HG03045 (cell line): ENCODE results near the gene PALLD.
"Not testable (repeated sequence)": the region's sequence is repeated elsewhere in the genome, so short reads cannot be mapped to it uniquely, and the experiment has no call there.

ENCODE experiments used
- ATAC-seq: cut with Tn5 transposase; IDR thresholded peaks from one replicate; pipeline ENCODE4 v1.9.1; 2021; ENCODE audit warnings: mild to moderate bottlenecking, moderate library complexity; ENCODE audit not compliant: unreplicated experiment

The PALLD gene

DNA sequence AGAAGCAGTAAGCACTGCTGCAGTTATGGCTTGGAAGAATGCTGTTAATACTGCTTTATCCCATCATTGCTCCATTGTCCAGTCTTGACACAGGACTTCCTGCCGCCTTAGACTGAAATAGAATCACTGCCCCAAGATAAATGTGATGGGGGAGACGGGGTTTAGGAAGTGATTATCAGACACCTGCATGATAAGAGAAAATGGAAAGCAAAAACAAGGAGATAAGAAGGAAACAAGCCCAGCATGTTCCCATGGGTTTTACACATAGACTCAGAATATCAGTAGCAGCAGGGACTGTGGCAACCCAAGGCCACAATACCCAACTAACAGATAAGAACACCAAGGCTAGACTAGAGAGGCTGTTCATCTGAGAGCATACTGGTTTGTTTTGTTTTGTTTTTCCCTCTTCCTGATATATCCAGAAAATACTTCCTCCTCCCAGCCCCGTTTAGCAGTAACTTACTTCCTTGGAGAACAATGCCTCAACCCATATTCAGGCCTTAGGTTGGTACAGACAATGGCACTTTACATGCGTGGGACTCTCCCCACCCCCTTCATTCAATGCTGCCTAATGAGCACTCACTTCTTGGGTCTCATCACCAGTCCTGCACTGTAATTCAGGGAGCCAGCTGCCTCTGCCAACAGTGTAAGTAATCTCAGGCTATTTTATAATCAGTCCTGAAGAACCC lies 280.6 kb downstream of the PALLD start:
- no peak for ATAC-seq

- ATAC-seq = no peak
These were observed 284.5 kb downstream of the PALLD start for GRCh38 chr4:168781341-168781740.

- ATAC-seq = no peak
These were observed 285.1 kb downstream of the PALLD start for GRCh38 chr4:168781926-168782325.

GRCh38 chr4:168782439-168782838 lies 285.6 kb downstream of the PALLD start:
- no peak for ATAC-seq

DNA sequence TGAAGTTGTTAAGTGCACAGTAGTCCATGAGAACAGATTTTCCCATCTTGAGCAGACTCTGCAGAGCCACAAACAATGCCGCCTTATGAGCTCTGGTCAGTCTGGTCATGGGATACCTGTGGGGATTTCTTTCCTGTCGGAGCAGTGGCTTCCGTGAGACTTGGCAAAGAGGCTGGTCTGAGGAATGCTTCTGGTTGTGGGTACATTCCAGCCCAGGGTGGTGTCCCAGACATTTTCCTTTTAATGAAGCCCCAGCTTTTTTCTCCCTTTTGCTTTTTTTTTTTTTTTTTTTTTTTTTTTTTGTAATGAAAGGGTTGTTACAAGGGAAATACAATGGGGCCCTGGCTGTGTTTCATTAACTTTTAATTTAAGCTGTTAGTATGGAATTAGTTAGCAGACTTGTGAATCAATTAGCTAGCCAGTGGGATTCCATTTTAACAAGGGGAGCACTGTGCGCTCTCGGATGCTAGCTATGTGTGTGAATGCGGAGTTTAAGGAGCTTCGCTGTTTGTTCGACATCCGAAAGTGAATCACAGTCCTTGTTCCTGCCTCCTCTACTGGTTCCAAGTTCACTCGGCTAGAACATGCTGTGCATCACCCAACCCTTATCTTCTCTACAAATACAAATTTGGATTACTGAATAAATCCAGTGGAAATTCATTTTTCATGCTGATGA lies 288.1 kb downstream of the PALLD start:
- ATAC-seq = no peak

- ATAC-seq = no peak
These were observed 290.5 kb downstream of the PALLD start for GRCh38 chr4:168787334-168787733.

DNA sequence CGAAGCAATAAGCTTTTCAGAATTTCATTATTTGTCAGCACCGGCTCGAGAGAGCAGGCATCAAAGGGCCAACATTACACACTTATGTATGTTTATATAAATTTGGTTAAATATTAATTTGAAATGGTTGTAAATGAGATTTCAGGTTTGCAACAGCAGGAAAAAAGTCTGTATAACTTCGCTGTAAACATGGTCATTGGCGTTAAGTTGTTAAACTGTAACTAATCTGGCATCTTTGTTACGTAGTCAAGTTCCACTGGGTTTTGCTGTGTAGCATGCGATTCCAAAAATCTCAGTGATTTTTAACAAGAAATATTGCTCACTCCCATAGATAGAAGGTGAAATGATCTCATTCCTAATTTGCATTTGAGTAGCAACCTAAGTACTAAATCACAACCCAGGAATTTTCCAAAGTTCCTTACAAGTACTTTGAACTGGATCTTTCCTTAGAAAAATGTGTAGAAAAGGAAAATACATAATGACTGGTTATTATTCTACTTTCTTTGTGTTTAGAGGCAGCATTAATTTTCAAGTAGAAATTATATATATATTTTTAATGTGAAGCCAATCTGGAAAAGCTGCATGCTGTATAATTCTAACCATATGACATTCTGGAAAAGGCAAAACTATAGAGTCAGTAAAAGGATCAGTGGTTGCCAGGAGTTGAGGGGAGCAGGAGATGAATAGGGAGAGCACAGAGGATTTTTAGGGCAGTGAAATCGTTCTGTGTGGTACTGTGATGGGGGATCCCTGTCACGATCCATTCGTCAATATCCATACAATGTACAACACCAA lies 291.1 kb downstream of the PALLD start:
- ATAC-seq = no peak

GRCh38 chr4:168790898-168791297 lies 294.0 kb downstream of the PALLD start:
- no peak for ATAC-seq

DNA sequence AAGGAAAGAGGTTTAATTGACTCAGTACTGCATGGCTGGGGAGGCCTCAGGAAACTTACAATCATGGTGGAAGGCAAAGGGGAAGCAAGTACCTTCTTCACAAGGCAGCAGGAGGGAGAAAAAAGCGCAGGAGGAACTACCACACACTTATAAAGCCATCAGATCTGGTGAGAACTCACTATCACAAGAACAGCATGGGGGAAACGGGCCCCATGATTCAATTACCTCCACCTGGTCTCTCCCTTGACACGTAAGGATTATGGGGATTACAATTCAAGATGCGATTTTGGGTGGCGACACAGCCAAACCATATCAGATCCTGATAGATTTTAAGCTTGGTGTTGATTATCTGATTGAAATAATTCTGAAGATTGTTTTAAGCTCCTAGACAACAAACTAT lies 294.5 kb downstream of the PALLD start:
- ATAC-seq = no peak

DNA sequence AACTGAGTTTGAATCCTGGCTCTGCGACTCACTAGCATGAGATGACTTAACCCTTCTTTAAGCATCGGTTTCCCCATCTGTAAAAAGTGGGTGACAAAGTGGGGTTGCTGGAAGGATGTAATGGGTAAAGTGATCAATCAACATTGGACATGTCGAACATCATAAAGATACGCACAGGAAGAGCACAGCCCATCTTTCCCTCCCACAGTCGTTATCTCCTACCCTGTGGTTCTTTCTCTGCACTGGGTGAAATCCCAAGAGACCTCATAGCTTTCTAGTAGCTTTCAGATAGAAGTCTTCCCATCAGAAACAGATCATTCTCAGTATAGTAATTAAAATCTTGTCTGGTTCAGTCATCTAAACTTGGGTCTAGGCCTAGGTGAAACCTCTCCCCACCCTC lies 296.7 kb downstream of the PALLD start:
- ATAC-seq = no peak

- ATAC-seq = no peak
These were observed 297.3 kb downstream of the PALLD start for GRCh38 chr4:168794092-168794707.

DNA sequence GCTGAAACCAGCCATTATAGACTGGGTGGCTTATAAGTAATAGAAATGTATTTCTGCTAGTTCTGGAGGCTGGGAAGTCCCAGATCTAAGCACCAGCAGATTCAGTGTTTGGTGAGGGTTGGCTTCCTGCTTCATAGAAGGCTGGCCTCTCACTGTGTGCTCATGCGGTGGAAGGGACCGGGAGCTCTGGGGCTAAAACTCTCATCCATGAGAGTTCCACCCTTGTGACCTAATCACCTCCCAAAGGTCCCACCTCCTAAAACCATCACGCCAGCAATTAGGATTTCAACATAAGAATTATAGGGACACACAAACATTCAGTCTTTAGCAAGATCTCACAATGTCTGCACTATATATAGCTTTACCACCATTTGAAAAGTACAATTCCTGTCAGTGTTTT lies 298.0 kb downstream of the PALLD start:
- no peak for ATAC-seq

DNA sequence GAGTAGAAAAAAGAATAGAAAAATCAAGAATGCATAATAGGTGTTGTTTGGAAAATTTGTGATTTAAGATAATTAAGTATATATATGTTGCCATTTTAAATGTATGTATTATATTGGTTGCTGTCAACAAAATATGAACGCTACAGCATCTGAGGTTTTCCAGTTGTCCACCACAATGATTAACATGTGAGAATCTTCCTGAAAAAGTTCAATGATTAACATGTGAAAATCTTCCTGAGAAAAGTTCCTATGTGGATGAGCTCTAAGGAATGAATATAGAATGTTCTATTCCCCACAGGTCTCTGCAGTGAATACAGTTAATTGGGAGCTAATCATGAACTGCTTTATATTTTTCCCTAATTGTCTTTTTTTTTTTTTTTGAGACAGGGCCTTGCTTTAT lies 298.5 kb downstream of the PALLD start:
- no peak for ATAC-seq

DNA sequence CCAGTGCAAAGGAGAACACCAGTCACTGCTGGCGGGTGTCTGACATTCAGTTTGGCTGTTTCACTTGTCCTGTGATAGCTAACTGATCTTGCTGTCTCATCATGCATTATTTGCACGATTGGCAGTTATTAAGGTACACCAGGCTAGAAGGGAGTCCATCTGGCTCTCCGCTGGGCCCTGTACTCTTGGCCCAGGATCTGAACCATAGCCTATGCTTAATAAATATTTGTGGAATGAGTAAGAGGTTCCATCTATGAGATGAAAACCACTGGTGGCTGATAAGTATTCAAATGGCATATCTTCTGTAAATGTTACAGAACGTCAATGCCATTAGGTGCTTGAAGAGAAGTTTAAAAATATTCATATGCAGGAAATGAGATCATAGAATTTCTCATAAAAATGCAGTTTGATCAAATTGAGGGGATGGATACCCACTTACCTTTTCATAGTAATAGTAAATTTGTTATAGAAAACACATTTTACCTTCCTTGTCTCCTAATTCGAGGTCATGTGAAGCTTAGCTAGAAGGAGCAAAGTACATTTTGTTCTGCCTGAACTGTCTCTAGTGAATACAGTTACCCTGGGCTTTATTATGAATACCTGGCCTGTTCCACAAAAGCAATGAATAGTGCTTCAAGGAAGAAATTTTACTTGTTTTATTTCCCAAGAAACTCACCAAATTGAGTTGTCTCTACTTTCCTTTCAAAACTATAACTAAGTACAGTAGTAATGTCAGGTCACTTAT lies 299.7 kb downstream of the PALLD start:
- ATAC-seq = no peak

DNA sequence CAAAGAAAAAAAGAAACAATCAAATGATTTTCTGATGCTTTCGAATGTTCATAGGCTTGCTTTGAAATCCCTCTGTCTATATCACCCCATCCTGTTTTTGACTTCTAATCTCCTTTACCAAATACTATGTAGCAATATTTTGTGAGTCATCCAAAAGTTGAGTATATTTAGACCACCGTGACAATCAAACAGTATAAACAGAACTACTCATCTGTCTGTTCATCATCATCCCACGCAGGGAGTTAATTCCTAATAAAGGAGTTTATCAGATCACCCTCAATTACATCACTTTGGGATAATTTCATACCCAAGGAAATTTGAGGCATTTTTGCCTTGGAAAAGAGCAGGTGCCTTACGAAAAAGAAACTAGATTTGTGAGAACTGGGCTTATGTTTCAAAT lies 300.3 kb downstream of the PALLD start:
- ATAC-seq = no peak

GRCh38 chr4:168797738-168798375 lies 301.0 kb downstream of the PALLD start:
- no peak for ATAC-seq

DNA sequence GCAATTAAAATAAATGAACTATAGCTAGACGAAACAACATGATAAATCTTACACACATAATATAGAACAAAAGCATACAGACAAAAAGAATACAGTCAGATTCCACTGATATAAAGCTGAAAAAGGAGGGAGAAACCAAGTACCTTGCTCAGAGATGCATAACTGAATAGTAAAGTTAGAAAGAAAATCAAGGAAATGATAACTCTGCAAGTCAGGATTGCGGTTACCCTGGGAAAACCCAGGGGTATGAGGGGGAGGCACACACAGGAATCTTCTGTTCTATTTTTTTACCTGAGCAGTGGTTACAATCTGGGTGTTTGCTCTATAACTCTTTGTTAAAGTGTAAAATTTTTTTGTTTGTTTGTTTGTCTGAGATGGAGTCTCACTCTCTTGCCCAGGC lies 304.1 kb downstream of the PALLD start:
- no peak for ATAC-seq

GRCh38 chr4:168802222-168802621 lies 305.4 kb downstream of the PALLD start:
- ATAC-seq = no peak

GRCh38 chr4:168803052-168803451 lies 306.2 kb downstream of the PALLD start:
- ATAC-seq = not testable (repeated sequence)

GRCh38 chr4:168803732-168804131 lies 306.9 kb downstream of the PALLD start:
- no peak for ATAC-seq
